ENCODE results near the gene PCDHGA10. TPM values are rescaled to one million over a fixed set of nuclear protein-coding genes. Genes with fewer than 3 reads are reported as not detected.
"Not testable (repeated sequence)": the region's sequence is repeated elsewhere in the genome, so short reads cannot be mapped to it uniquely, and the experiment has no call there.

PCDHGA10 gene
- total RNA-seq, 2 donors from 2014 or later = 3.2 to 20.7 TPM

DNA sequence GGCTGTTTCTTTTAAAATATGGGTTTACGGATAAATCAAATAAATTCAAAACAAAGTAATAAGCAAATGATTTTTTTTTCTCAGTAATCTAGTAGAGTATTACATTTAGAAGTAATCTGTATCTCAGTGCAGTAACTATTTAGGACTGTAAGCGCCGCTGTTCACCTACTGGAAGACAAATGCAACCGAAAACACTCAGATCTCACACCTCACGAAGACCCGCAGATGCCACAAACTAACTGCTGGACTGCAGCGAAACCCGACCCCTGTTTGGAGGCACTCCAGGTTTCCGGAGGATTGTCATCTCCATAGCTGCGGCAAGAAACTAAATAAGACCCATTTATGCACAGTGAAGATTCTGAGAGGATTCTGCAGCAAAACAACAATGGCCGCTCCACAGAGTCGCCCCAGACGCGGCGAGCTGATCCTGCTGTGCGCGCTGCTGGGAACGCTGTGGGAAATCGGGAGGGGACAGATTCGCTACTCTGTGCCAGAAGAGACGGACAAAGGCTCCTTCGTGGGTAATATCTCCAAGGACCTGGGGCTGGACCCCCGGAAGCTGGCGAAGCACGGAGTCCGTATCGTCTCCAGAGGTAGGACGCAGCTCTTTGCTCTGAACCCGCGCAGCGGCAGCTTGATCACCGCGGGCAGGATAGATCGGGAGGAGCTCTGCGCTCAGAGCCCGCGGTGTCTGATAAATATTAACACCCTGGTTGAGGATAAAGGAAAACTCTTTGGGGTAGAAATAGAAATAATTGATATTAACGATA lies 20.2 kb upstream of the PCDHGA10 start, which contains the start of gene PCDHGA8:
PCDHGA8 (plus strand) TSS at position 205 of the 770 bp plus-strand sequence; CDS start at position 386, 181 bp downstream.
- no peaks in the 10 kb centered on the region for H3K36me3 ChIP-seq (ENCODE audit: control insufficient read depth, insufficient read depth, low read length)
- WGBS, 2 experiments (ENCODE audit: insufficient coverage in 1 of 2, insufficient read length in 1 of 2) = 95 to 98% methylated on average over 28 to 38 of the region's 38 CpGs
- Mint-ChIP-seq H3K9me3 (peaks cover 89% of the 10 kb centered on the region), H3K27me3 (ENCODE audit: insufficient read depth) (peaks cover 11% of the 10 kb centered on the region), H3K27ac (no peak within 1 kb of the TSS), H3K4me1 (no peaks in the 10 kb centered on the region), H3K36me3 (ENCODE audit: low read depth) (peaks cover 65% of the 10 kb centered on the region), H3K4me3 (no peak within 1 kb of the TSS)
- H3K4me1 ChIP-seq (ENCODE audit: control insufficient read depth, insufficient read depth, low read length) = no peaks in the 10 kb centered on the region
- no peak within 1 kb of the TSS for H3K27ac ChIP-seq (ENCODE audit: low read depth, low read length)
- peak within 1 kb of the TSS; percentile 20 for H3K4me3 ChIP-seq (ENCODE audit: low read length)
- TF ChIP-seq CTCF (conservative IDR thresholded peaks at IDR 0.05) = no peak
- no peak within 1 kb of the TSS for H3K9ac ChIP-seq (ENCODE audit: extremely low read depth, low read length, poor library complexity, severe bottlenecking)
- peaks cover 68% of the 10 kb centered on the region for H3K9me3 ChIP-seq (ENCODE audit: control insufficient read depth, low read length)
- DNase-seq = no peak
- H3K27me3 ChIP-seq (ENCODE audit: control insufficient read depth, insufficient read depth, low read length, poor library complexity, severe bottlenecking) = no peaks in the 10 kb centered on the region

GRCh38 chr5:141393267-141393666 lies 19.5 kb upstream of the PCDHGA10 start:
- Mint-ChIP-seq H3K27ac (no peak overlapping the region), H3K27me3 (ENCODE audit: insufficient read depth) (peaks cover 9% of the 10 kb centered on the region), H3K4me3 (no peak overlapping the region), H3K36me3 (ENCODE audit: low read depth) (peaks cover 63% of the 10 kb centered on the region), H3K4me1 (no peaks in the 10 kb centered on the region), H3K9me3 (peaks cover 89% of the 10 kb centered on the region)
- no peak for DNase-seq
- H3K27me3 ChIP-seq (ENCODE audit: control insufficient read depth, insufficient read depth, low read length, poor library complexity, severe bottlenecking) = no peaks in the 10 kb centered on the region
- no peak overlapping the region for H3K27ac ChIP-seq (ENCODE audit: low read depth, low read length)
- no peak overlapping the region for H3K4me3 ChIP-seq (ENCODE audit: low read length)
- H3K36me3 ChIP-seq (ENCODE audit: control insufficient read depth, insufficient read depth, low read length) = no peaks in the 10 kb centered on the region
- peaks cover 66% of the 10 kb centered on the region for H3K9me3 ChIP-seq (ENCODE audit: control insufficient read depth, low read length)
- 94 to 97% methylated on average over 19 to 21 of the region's 21 CpGs for WGBS, 2 experiments (ENCODE audit: insufficient coverage in 1 of 2, insufficient read length in 1 of 2)
- no peak for TF ChIP-seq CTCF (conservative IDR thresholded peaks at IDR 0.05)
- no peaks in the 10 kb centered on the region for H3K4me1 ChIP-seq (ENCODE audit: control insufficient read depth, insufficient read depth, low read length)
- no peak overlapping the region for H3K9ac ChIP-seq (ENCODE audit: extremely low read depth, low read length, poor library complexity, severe bottlenecking)

DNA sequence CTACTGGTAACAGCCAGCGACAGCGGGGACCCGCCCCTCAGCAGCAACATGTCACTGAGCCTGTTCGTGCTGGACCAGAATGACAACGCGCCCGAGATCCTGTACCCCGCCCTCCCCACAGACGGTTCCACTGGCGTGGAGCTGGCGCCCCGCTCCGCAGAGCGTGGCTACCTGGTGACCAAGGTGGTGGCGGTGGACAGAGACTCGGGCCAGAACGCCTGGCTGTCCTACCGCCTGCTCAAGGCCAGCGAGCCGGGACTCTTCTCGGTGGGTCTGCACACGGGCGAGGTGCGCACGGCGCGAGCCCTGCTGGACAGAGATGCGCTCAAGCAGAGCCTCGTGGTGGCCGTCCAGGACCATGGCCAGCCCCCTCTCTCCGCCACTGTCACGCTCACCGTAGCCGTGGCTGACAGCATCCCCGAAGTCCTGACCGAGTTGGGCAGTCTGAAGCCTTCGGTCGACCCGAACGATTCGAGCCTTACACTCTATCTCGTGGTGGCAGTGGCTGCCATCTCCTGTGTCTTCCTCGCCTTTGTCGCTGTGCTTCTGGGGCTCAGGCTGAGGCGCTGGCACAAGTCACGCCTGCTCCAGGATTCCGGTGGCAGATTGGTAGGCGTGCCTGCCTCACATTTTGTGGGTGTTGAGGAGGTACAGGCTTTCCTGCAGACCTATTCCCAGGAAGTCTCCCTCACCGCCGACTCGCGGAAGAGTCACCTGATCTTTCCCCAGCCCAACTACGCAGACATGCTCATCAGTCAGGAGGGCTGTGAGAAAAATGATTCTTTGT lies 18.2 kb upstream of the PCDHGA10 start:
- H3K4me1 ChIP-seq (ENCODE audit: control insufficient read depth, insufficient read depth, low read length); H3K27ac Mint-ChIP-seq; H3K27me3 ChIP-seq (ENCODE audit: control insufficient read depth, insufficient read depth, low read length, poor library complexity, severe bottlenecking); DNase-seq; H3K4me1 Mint-ChIP-seq; H3K9ac ChIP-seq (ENCODE audit: extremely low read depth, low read length, poor library complexity, severe bottlenecking); H3K27me3 Mint-ChIP-seq (ENCODE audit: insufficient read depth); H3K27ac ChIP-seq (ENCODE audit: low read depth, low read length); H3K4me3 Mint-ChIP-seq; H3K36me3 ChIP-seq (ENCODE audit: control insufficient read depth, insufficient read depth, low read length); H3K4me3 ChIP-seq (ENCODE audit: low read length): not testable (repeated sequence)
- 92 to 98% methylated on average over 24 to 41 of the region's 53 CpGs for WGBS, 2 experiments (ENCODE audit: insufficient coverage in 1 of 2, insufficient read length in 1 of 2)
- peaks cover 60% of the 10 kb centered on the region for H3K36me3 Mint-ChIP-seq (ENCODE audit: low read depth)
- H3K9me3 Mint-ChIP-seq = peaks cover 89% of the 10 kb centered on the region
- H3K9me3 ChIP-seq (ENCODE audit: control insufficient read depth, low read length) = peaks cover 71% of the 10 kb centered on the region

Data from endodermal cell (in vitro differentiated cells).